ENCODE results near the gene STRAP.
"Not testable (repeated sequence)": the region's sequence is repeated elsewhere in the genome, so short reads cannot be mapped to it uniquely, and the experiment has no call there.

STRAP gene

DNA sequence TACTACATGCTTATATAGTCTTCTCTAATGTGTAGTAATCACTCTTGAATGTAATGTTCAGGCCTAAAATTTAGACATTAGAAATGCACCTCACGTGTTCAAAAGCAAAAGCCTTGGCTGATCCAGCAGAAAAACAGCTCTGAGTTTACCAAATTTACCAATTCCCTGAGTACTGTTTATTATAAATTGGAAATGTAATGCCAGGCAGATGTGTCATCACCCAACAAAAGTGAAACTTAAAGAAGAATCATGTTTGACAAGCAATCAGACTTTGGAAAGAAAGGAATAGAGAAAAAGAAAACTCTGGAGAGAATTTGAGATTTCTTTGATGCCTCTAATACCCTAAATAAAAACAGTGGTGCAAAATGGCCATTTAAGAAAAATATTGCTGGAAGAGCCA lies 26.5 kb upstream of the STRAP start:
- DNase-seq (ENCODE audit: low spot score in 2 of 2), result no peak
- Histone ChIP-seq H3K9me3 (no peaks in the 10 kb centered on the region), H3K27me3 (ENCODE audit: low read depth) (no peaks in the 10 kb centered on the region), H3K4me3 (no peak overlapping the region), H3K4me1 (peaks cover 21% of the 10 kb centered on the region), H3K36me3 (replicated peaks) (no peaks in the 10 kb centered on the region)
- in situ Hi-C loops (cut with MboI; ENCODE audit: low sequenced_read_pairs), result loop anchor here (10.0 kb wide), 1 partner anchor 321 kb away; no protein-coding TSS in a partner anchor

DNA sequence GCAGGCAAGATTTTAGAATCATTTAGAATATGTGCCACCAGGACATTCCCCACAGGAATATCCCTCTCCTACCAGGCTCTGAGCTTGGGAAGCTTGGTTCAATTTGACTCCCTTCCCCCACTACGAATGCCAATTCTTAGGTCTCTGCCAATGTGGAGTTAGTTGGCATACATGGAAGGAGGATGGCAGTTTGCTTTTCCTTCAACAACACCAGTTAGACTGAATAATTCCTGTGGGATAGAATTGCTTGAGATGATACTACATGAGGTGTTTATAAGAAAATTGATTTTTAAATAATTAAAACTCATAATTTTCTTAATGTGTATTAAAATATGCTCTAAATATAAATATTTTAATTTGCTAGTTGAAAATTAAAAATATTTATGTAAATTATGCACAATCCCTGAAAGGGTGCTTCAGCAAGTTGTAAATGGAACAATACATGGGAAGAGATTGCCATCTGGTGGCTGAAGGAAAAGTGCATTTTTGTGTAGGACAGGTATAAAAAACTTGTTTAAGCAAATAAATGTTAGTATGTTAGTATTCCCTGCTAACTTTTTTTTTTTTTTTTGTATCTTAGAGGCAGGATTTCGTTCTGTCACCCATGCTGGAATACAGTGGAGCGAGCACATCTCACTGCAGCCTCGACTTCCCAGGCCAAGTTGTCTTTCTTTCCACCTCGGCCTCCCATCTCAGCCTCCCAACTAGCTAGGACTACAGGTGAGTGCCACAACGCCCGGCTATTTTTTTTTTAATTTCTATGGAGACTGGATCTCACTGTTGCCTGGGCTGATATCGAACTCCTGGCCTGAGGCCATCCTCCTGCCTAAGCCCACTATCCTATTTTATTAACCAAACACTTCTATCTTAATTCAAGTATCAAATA lies 25.8 kb upstream of the STRAP start:
- no peak overlapping the region for H3K4me3 ChIP-seq
- peaks cover 21% of the 10 kb centered on the region for H3K4me1 ChIP-seq
- no peaks in the 10 kb centered on the region for H3K36me3 ChIP-seq (replicated peaks)
- peak; percentile 43 to 67 for DNase-seq (ENCODE audit: low spot score in 2 of 2)
- H3K9me3 ChIP-seq, result no peaks in the 10 kb centered on the region
- H3K27me3 ChIP-seq (ENCODE audit: low read depth), result no peaks in the 10 kb centered on the region
- in situ Hi-C loops (cut with MboI; ENCODE audit: low sequenced_read_pairs), result loop anchor here (10.0 kb wide), 1 partner anchor 322 kb away; no protein-coding TSS in a partner anchor

DNA sequence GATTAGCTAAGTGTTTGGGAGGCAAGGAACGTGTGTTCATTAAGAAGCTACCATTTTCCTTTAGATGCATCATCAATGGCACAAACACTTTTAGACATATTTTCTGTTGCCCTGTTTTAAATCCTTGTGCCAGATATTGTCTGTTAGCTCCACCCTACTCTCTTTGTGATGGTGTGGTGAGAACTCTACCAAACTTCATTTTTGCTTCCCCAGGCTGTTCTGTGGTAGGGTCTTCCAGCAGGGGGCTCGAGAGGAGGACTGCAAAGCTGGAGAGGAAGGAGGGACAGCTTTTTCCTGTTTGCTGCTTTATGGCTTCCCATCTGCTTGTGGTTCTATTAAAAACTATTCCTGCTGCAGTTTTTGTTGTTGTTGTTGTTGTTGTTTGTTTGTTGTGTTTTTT lies 23.8 kb upstream of the STRAP start:
- Histone ChIP-seq H3K4me3 (no peak overlapping the region), H3K36me3 (replicated peaks) (no peaks in the 10 kb centered on the region), H3K4me1 (peaks cover 24% of the 10 kb centered on the region), H3K27me3 (ENCODE audit: low read depth) (no peaks in the 10 kb centered on the region), H3K9me3 (peaks cover 3% of the 10 kb centered on the region; the same call in 1 of the 2 replicates)
- peak in 1 of 2 experiments; percentile 23 for DNase-seq (ENCODE audit: low spot score in 2 of 2)
- in situ Hi-C loops (cut with MboI; ENCODE audit: low sequenced_read_pairs), result loop anchor here (10.0 kb wide), 1 partner anchor 324 kb away; no protein-coding TSS in a partner anchor

DNA sequence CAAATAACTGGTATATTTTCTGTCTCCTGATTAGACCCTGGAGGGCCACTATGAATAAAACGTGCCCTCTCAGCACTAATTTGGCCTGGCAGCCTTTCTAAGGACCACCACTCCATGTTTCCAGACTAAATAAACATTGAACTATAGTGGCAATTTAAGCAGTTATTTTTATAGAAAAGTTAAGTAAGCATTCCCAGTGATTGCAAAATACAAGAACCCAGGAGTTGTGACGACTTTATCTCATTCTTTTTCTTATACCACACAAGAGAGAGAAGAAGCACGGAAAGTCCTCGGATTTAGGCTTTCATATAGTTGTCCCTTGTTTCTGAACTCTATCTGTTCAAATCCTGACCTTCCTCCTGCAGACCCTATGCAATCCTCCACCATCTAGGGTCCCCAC lies 23.1 kb upstream of the STRAP start:
- Histone ChIP-seq H3K27me3 (ENCODE audit: low read depth) (no peaks in the 10 kb centered on the region), H3K36me3 (replicated peaks) (no peaks in the 10 kb centered on the region), H3K9me3 (peaks cover 3% of the 10 kb centered on the region; the same call in 1 of the 2 replicates), H3K4me3 (no peak overlapping the region), H3K4me1 (peaks cover 29% of the 10 kb centered on the region)
- in situ Hi-C loops (cut with MboI; ENCODE audit: low sequenced_read_pairs), result loop anchor here (10.0 kb wide), 1 partner anchor 324 kb away; no protein-coding TSS in a partner anchor
- DNase-seq (ENCODE audit: low spot score in 2 of 2), result no peak

DNA sequence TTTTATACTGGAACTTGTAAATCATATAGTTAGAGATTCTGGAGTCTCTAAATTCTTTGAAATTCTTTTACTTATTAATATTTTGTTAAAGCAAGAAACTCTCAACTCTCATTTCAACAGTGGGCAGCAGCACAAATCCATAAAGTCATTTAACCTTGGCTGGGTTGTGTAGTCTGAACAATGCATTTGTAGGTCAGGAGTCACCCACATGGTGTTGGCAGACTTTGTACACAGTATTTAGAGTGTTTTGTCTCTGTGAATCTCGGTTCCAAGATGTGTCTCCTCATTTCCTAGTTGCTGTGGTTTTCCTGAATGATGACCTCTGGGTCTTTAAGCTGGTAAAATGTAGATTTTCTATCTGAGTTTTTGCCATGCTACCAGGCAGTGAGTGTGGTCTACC lies 20.8 kb upstream of the STRAP start:
- Histone ChIP-seq H3K9me3 (peaks cover 3% of the 10 kb centered on the region; the same call in 1 of the 2 replicates), H3K4me3 (no peak overlapping the region), H3K27me3 (ENCODE audit: low read depth) (no peaks in the 10 kb centered on the region), H3K36me3 (replicated peaks) (no peaks in the 10 kb centered on the region), H3K4me1 (peaks cover 15% of the 10 kb centered on the region)
- no peak for DNase-seq (ENCODE audit: low spot score in 2 of 2)
- in situ Hi-C loops (cut with MboI; ENCODE audit: low sequenced_read_pairs), result no loop called here

DNA sequence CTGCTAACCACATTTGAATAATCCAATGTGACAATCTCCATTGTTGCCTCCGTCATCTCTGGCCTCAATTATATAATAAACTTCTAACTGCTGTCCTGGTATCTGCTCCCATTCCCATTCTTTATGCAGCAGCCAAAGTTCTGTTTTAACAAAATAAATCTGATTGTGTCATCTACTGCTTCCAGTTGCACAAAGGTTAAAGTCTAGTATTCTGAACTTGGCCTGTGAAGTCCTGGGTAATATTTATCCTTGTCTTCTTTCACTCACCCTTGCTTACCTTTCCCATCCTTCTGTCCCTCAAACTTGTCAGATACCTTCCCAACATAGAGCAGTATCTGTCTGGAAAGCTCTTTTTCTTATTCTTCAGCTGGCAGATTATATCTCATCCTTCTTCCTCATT lies 19.3 kb upstream of the STRAP start:
- Histone ChIP-seq H3K4me1 (peaks cover 13% of the 10 kb centered on the region), H3K4me3 (no peak overlapping the region), H3K27me3 (ENCODE audit: low read depth) (no peaks in the 10 kb centered on the region), H3K36me3 (replicated peaks) (no peaks in the 10 kb centered on the region), H3K9me3 (peaks cover 3% of the 10 kb centered on the region; the same call in 1 of the 2 replicates)
- DNase-seq (ENCODE audit: low spot score in 2 of 2), result no peak
- in situ Hi-C loops (cut with MboI; ENCODE audit: low sequenced_read_pairs), result no loop called here

DNA sequence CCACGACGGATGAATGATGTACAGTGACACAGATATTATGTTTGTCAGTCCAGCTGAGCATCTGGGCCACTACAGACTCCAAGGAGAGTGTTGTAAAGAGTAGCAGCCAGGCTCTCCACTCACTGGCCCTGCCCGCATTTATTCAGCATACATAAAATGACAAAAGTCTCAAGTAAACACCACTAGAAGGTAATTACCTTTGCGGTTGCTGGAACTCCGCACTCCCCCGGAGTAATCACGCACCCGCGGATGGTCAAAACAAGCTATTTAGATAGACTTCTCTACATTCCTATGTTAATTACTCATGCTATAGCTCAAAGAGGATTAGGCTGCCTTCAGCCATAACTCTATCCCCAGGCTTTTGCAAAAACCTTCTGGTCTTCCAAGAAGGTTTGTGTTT lies 18.8 kb upstream of the STRAP start:
- H3K4me3 ChIP-seq, result no peak overlapping the region
- peaks cover 3% of the 10 kb centered on the region; the same call in 1 of the 2 replicates for H3K9me3 ChIP-seq
- DNase-seq (ENCODE audit: low spot score in 2 of 2), result peak; percentile 47 to 61
- in situ Hi-C loops (cut with MboI; ENCODE audit: low sequenced_read_pairs), result no loop called here
- H3K27me3 ChIP-seq (ENCODE audit: low read depth), result no peaks in the 10 kb centered on the region
- H3K4me1 ChIP-seq, result peaks cover 9% of the 10 kb centered on the region
- no peaks in the 10 kb centered on the region for H3K36me3 ChIP-seq (replicated peaks)

DNA sequence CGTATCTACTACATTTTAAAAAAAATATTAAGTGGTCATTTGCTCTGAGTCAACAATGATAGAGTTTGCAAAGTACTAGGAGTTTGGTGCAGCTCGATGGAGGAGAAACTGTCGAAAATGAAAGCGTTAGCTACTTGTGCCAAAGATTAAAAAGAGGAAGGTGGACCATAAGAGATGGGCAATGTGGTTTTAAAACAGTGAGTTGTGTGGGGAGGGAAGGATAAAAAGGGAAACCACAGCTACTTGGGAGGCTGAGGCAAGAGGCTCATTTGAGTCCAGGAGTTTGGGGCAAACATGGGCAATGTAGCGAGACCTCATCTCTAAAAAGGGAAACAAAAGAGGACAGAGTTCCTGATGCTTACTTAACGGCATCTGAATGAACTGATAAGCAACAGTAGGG lies 18.2 kb upstream of the STRAP start:
- Histone ChIP-seq H3K36me3 (replicated peaks) (no peaks in the 10 kb centered on the region), H3K9me3 (peaks cover 3% of the 10 kb centered on the region; the same call in 1 of the 2 replicates), H3K4me3 (no peak overlapping the region), H3K27me3 (ENCODE audit: low read depth) (no peaks in the 10 kb centered on the region), H3K4me1 (peaks cover 9% of the 10 kb centered on the region)
- no peak for DNase-seq (ENCODE audit: low spot score in 2 of 2)
- in situ Hi-C loops (cut with MboI; ENCODE audit: low sequenced_read_pairs), result no loop called here

DNA sequence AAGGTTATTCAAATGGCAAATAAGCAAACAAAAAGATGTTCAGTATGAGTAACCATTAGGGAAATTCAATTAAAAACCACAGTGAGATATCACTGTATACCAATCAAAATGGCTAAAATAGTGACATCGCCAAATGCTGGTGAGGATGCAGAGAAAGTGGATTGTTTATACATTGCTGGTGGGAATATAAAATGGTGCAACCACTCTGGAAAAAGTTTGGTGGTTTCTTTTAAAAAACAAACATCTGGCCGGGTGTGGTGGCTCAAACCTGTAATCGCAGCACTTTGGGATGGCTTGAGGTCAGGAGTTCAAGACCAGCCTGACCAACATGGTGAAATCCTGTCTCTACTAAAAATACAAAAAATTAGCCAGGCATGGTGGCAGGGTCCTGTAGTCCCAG lies 14.0 kb upstream of the STRAP start:
- Histone ChIP-seq H3K4me1 (peaks cover 15% of the 10 kb centered on the region), H3K36me3 (replicated peaks) (no peaks in the 10 kb centered on the region), H3K4me3 (no peak overlapping the region), H3K27me3 (ENCODE audit: low read depth) (no peaks in the 10 kb centered on the region), H3K9me3 (no peaks in the 10 kb centered on the region; the same call in 1 of the 2 replicates)
- no peak for DNase-seq (ENCODE audit: low spot score in 2 of 2)
- in situ Hi-C loops (cut with MboI; ENCODE audit: low sequenced_read_pairs), result no loop called here

DNA sequence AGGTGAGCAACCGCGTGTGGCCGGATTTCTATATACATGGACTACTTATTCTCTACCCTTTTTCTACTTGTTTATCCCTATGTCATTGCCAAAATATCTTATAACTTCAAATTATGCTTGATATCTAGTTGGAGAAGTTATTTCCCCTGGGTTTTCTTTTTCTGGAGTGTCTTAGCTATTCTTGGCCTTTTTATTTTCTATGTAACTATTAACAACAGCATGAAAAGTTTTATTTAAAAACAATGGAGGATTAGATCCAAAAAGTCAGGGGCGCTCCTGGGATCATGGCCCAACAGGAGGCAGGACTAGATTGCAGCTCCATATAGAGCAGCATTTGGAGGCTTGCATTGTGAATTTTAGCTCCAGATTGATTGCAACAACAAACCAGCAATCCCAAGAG lies 8.6 kb upstream of the STRAP start:
- no peak overlapping the region for H3K4me3 ChIP-seq
- H3K4me1 ChIP-seq, result peaks cover 17% of the 10 kb centered on the region
- no peaks in the 10 kb centered on the region for H3K27me3 ChIP-seq (ENCODE audit: low read depth)
- no peak for DNase-seq (ENCODE audit: low spot score in 2 of 2)
- no peaks in the 10 kb centered on the region for H3K36me3 ChIP-seq (replicated peaks)
- in situ Hi-C loops (cut with MboI; ENCODE audit: low sequenced_read_pairs), result no loop called here
- H3K9me3 ChIP-seq, result no peaks in the 10 kb centered on the region

DNA sequence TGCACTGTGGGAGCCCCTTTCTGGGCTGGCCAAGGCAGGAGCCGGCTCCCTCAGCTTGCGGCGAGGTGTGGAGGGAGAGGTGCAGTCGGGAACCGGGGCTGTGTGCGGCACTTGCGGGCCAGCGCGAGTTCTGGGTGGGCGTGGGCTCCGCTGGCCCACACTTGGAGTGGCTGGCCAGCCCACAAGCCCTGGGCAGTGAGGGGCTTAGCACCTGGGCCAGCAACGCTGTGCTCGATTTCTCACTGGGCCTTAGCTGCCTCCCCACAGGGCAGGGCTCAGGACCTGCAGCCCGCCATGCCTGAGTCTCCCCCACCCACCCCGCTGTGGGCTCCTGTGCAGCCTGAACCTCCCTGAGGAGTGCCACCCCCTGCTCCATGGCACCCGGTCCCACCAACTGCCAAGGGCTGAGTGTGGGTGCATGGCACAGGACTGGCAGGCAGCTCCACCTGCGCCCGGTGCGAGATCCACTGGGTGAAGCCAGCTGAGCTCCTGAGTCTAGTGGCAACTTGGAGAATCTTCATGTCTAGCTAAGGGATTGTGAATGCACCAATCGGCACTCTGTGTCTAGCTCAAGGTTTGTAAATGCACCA lies 7.5 kb upstream of the STRAP start:
- H3K36me3 ChIP-seq (replicated peaks); H3K4me3 ChIP-seq; H3K27me3 ChIP-seq (ENCODE audit: low read depth); DNase-seq (ENCODE audit: low spot score in 2 of 2); H3K9me3 ChIP-seq: not testable (repeated sequence)
- in situ Hi-C loops (cut with MboI; ENCODE audit: low sequenced_read_pairs), result loop anchor here (25.0 kb wide), 1 partner anchor 1087 kb away; no protein-coding TSS in a partner anchor
- peaks cover 16% of the 10 kb centered on the region for H3K4me1 ChIP-seq

DNA sequence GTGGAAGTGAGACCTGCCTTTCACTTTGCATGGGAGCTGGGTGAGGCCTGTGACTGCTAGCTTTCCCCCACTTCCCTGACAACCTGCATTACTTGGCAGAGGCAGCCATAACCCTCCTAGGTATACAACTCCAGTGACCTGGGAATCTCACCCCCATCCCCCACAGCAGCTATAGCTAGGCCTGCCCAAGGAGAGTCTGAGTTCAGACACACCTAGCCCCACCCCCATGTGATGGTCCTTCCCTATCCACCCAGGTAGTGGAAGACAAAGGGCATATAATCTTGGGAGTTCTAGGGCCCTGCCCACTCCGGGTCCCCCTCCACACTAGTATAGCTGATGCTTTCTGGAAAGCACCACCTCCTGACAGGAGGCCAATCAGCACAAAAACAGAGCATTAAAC lies 6.3 kb upstream of the STRAP start:
- in situ Hi-C loops (cut with MboI; ENCODE audit: low sequenced_read_pairs), result loop anchor here (25.0 kb wide), 1 partner anchor 1089 kb away; no protein-coding TSS in a partner anchor
- no peak overlapping the region for H3K4me3 ChIP-seq
- peaks cover 10% of the 10 kb centered on the region for H3K4me1 ChIP-seq
- H3K36me3 ChIP-seq (replicated peaks), result no peaks in the 10 kb centered on the region
- no peak for DNase-seq (ENCODE audit: low spot score in 2 of 2)
- no peaks in the 10 kb centered on the region for H3K9me3 ChIP-seq
- H3K27me3 ChIP-seq (ENCODE audit: low read depth), result no peaks in the 10 kb centered on the region

DNA sequence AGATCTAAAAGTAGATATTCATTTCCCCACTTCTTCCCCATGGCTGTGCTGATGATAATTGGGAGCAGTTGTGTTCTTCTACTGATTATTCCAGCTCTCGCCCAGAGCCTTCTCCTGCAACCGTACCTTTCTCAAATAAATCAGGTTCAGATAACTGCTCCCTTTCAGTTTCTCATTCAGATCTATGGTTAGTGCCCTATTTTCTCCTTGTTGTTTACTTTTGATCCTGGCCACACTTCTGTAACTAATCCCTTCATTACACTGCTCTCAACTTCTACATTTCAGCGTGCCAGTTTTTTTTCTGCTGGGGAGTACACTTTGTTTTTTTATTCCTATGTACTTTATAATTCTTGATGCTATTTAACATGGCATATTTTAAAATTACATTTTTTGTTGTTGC lies 2.8 kb upstream of the STRAP start:
- H3K9me3 ChIP-seq, result no peaks in the 10 kb centered on the region
- no peak overlapping the region for H3K4me3 ChIP-seq
- DNase-seq (ENCODE audit: low spot score in 2 of 2), result no peak
- H3K27me3 ChIP-seq (ENCODE audit: low read depth), result no peaks in the 10 kb centered on the region
- in situ Hi-C loops (cut with MboI; ENCODE audit: low sequenced_read_pairs), result loop anchor here (25.0 kb wide), 1 partner anchor 1092 kb away; no protein-coding TSS in a partner anchor
- H3K4me1 ChIP-seq, result peaks cover 20% of the 10 kb centered on the region
- H3K36me3 ChIP-seq (replicated peaks), result peaks cover 5% of the 10 kb centered on the region; the same call in 1 of the 2 replicates

DNA sequence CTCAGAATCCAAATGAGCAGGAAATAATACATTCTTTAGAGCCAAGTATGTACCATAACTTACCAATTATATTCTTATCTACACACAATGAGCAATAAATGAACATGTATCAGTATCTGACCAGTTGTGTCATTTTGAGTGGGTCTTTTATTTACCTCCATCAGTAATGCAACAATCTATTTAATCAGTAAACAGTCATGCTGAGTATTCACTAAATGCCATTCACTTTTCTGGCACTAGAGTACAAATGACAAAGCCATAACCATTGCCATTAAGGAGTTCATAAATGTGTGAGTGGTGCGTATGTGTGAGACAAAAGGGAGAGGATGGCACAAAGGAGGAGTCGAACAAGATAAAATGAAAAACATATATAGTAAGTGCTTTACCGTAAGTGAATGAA lies 1.5 kb upstream of the STRAP start:
- no peaks in the 10 kb centered on the region for H3K27me3 ChIP-seq (ENCODE audit: low read depth)
- peaks cover 25% of the 10 kb centered on the region for H3K4me1 ChIP-seq
- H3K36me3 ChIP-seq (replicated peaks), result peaks cover 9% of the 10 kb centered on the region
- no peak for DNase-seq (ENCODE audit: low spot score in 2 of 2)
- in situ Hi-C loops (cut with MboI; ENCODE audit: low sequenced_read_pairs), result loop anchor here (25.0 kb wide), 1 partner anchor 1093 kb away; no protein-coding TSS in a partner anchor
- no peaks in the 10 kb centered on the region for H3K9me3 ChIP-seq
- no peak overlapping the region for H3K4me3 ChIP-seq

Data from HAP-1 (cell line).